ENCODE data around the gene RGS7BP. TPM values are rescaled to one million over a fixed set of nuclear protein-coding genes. Genes with fewer than 3 reads are reported as not detected.

The RGS7BP gene
- total RNA-seq, 1 donor from 2014 or later, result not detected

DNA sequence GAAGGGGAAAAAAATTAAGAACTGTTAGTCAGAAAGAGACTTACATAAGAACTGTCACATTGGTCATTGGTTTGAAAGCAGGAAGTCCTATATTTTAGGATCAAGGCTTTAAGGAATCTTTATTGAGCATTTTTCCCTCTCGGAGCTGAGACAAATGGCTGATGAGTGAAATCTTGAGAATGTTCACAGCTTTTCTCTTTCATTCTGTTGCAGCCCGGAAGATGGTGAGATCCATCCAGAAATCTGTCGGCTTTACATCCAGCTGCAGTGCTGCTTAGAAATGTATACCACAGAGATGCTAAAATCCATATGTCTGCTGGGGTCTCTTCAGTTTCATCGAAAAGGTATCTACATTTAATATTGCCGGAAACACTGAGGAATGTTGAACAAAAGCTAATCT is 69.7 kb downstream of the RGS7BP start:
- TF ChIP-seq, protein P1, sequence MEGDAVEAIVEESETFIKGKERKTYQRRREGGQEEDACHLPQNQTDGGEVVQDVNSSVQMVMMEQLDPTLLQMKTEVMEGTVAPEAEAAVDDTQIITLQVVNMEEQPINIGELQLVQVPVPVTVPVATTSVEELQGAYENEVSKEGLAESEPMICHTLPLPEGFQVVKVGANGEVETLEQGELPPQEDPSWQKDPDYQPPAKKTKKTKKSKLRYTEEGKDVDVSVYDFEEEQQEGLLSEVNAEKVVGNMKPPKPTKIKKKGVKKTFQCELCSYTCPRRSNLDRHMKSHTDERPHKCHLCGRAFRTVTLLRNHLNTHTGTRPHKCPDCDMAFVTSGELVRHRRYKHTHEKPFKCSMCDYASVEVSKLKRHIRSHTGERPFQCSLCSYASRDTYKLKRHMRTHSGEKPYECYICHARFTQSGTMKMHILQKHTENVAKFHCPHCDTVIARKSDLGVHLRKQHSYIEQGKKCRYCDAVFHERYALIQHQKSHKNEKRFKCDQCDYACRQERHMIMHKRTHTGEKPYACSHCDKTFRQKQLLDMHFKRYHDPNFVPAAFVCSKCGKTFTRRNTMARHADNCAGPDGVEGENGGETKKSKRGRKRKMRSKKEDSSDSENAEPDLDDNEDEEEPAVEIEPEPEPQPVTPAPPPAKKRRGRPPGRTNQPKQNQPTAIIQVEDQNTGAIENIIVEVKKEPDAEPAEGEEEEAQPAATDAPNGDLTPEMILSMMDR (conservative IDR thresholded peaks at IDR 0.05; ENCODE audit: low read depth, low read length), result no peak
- no peak overlapping the region for H3K4me3 ChIP-seq (ENCODE audit: low read depth, low read length)
- no peak for DNase-seq (ENCODE audit: low read depth)

DNA sequence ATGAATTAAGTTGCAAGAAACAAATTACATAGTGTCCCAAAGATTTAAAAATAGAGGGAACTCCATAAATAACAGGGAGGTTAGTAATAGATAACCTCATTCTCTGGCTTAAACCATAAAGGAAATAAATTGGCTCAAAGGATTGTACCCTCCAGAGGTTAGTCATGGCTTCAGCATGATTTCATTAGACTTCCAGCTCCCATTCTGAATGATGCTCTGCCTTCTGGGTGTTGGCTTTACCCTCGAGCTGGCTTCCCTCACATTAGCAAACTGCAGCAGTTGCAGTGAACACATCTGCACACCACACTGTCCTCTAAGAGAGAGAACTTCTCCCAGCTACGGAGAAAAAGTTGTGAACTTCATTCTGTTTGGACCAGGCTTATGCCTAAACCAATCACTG is 70.4 kb downstream of the RGS7BP start:
- no peak overlapping the region for H3K4me3 ChIP-seq (ENCODE audit: low read depth, low read length)
- TF ChIP-seq, protein P1 (conservative IDR thresholded peaks at IDR 0.05; ENCODE audit: low read depth, low read length), result no peak
- no peak for DNase-seq (ENCODE audit: low read depth)

DNA sequence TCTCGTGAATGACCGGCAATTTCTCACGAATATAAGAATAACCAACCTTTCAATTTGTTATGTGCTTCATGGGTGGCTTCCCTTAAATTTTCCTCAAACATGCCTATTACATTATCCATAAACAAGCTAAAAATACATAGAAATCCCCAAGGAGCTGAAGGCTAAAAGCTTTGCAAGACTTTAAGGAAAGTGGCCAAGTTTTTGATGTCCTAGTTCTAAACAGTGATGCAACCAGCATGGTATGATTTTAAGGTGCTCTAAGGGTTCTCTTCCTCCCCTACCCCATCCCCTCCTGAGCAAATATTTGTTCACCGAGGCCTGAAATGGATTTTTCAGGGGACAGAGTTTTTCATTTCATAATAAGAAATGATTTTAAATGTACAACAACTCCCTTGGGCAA is 79.8 kb downstream of the RGS7BP start:
- H3K4me3 ChIP-seq (ENCODE audit: low read depth, low read length), result no peak overlapping the region
- TF ChIP-seq, protein P1 (conservative IDR thresholded peaks at IDR 0.05; ENCODE audit: low read depth, low read length), result no peak
- DNase-seq (ENCODE audit: low read depth), result no peak

DNA sequence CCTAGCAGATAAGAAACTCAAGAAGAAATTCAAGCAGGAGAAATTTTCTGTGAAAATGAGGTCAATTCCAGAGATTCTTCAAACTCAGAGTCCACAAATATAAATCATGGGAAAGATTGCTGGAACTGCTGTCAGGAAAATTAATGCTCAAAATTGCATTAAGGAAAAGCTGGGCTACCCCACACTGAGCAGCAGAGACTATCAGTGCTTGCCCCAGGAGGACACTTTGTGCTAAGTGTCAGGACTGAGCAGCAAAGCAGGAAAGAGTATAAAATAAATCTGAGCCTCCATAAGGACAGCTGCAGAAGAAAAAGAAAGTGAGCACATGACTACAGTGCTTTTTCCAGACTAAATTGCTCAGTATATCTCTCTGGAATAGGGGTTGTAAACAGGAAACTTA is 81.6 kb downstream of the RGS7BP start:
- no peak for DNase-seq (ENCODE audit: low read depth)
- H3K4me3 ChIP-seq (ENCODE audit: low read depth, low read length), result no peak overlapping the region
- TF ChIP-seq, protein P1 (conservative IDR thresholded peaks at IDR 0.05; ENCODE audit: low read depth, low read length), result no peak

DNA sequence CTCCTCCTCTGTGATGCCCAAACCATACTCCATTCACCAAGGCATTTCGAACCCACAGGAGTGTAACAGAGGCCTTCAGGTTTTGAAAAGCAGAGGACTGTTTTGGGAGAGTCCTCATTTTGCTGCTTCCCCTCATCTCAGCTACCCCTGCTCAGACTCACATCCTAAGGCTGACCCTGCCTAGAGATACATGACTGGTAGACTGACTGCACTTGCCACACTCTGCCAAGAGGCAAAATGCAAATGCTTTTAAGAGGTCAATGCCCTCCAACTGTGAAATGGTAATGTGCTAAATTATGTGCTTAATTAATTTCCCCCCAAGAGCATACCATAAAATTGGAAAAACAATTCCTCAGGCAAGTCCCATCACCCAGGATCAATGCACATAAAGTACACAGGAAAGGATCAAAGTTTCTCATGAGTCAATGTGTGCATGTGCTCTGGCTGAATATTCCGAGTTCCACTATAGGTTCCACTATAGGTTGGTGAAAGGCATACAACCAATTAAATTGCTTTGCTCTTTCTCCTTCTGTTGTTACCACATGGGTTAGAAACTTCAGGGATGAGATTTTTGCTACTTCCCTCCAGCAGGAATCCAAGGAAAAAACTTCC is 87.0 kb downstream of the RGS7BP start:
- TF ChIP-seq, protein P1 (conservative IDR thresholded peaks at IDR 0.05; ENCODE audit: low read depth, low read length), result no peak
- H3K4me3 ChIP-seq (ENCODE audit: low read depth, low read length), result no peak overlapping the region
- no peak for DNase-seq (ENCODE audit: low read depth)

DNA sequence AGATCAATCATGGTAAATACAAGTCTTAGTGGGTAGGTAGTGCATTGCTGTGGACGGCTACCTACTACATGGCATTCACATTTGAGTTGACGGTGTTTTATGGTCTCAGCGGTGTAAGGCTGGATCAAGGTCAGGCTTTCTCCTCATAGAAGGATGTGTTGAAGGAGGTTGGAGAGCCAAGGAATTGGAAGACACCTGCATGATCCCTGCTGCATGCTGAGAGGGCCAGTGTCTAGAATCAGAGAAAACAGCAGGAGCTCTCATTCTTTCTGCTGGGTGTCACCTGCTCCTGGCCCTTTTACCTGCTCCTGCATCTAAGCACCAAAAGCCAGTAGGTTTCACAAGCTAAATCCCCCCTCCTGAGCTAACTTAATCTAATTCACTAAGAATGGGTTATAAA is 88.2 kb downstream of the RGS7BP start:
- DNase-seq (ENCODE audit: low read depth), result no peak
- no peak overlapping the region for H3K4me3 ChIP-seq (ENCODE audit: low read depth, low read length)
- TF ChIP-seq, protein P1 (conservative IDR thresholded peaks at IDR 0.05; ENCODE audit: low read depth, low read length), result no peak

DNA sequence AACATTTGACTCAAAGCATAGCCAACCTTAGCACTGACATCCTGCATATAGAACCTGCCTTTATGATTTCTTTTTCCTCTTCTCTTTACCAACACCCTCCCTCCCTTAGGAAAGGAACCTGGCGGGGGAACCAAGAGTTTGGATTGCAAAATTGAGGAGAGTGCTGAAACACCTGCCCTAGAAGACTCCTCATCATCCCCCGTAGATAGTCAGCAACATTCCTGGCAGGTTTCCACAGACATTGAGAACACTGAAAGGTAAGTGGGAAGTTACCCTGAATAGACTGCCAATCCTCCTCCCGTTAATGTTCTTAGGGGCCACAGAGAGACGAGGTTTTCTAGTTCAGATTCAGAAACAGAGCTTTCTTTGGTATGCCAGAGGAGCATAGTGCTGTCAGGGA is 88.8 kb downstream of the RGS7BP start:
- H3K4me3 ChIP-seq (ENCODE audit: low read depth, low read length), result no peak overlapping the region
- no peak for DNase-seq (ENCODE audit: low read depth)
- TF ChIP-seq, protein P1 (conservative IDR thresholded peaks at IDR 0.05; ENCODE audit: low read depth, low read length), result no peak

Measured in epithelial cell of proximal tubule (primary cell).